C4-2B (cell line): Measurements from ENCODE around the gene TNFSF10.

ENCODE experiments used
- CTCF ChIP-seq: fragments of 450-650 bp; conservative IDR thresholded peaks from 2 replicates; pipeline ENCODE4 v1.5.1; 2017; ENCODE audit warnings: mild to moderate bottlenecking
- ZFX ChIP-seq: fragments of 450-650 bp; IDR thresholded peaks from 2 replicates; pipeline ENCODE4 v1.6.1; 2017

GRCh38 chr3:172530566-172530965, 7.3 kb upstream of the TNFSF10 start:
- TF ChIP-seq CTCF = no peak
- no peak for TF ChIP-seq ZFX
